HG03442 (cell line): ENCODE data around the gene SPRY1.

Experiments used
- ATAC-seq: cut with Tn5 transposase; IDR thresholded peaks from one replicate; pipeline ENCODE4 v1.9.1; 2021; ENCODE audit warnings: mild to moderate bottlenecking, moderate library complexity; ENCODE audit not compliant: unreplicated experiment

Gene SPRY1

DNA sequence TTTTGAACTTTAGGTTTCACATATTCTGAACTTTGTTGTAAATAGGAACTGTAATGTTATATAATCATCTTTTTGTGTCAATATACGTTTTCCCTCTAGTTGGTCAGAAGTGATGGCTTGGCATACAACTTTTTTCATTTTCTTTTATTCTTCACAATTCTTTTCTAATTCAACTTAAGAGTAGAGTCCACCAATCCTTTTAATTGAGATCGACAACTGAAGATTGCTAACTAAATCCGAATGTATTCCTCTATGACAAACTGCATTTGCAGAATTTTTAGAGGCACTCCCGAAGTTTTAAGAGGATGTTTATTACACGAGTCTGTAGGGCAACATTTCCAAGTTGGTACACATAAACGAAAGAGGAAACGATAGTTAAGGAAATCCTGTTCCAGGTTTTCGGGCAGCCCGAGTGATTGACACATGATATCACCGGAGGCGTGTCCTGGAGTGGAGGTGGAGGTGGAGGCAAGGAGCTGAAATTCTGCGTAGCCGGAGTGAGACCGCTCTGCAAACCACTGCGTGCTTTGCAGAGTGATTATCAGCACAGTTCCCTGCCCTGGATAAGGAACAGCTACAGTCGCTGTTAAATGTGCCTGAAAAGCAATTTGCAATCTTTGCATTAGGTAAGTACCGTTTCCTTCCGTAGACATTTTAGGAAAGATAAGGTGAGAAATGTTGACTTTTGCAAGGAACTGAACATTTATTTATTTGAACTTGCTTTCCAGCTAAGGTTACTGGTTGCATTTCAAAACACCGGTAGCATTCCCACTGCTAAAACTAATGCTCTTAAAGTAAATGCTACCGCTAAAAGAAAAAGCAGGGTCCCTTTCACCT is at the start of gene SPRY1:
Gene SPRY1, plus strand, starts transcription at position 489 of the 837 bp plus-strand sequence. CDS start 4,797 bp downstream, outside the sequence.
- peak; percentile 59 for ATAC-seq

DNA sequence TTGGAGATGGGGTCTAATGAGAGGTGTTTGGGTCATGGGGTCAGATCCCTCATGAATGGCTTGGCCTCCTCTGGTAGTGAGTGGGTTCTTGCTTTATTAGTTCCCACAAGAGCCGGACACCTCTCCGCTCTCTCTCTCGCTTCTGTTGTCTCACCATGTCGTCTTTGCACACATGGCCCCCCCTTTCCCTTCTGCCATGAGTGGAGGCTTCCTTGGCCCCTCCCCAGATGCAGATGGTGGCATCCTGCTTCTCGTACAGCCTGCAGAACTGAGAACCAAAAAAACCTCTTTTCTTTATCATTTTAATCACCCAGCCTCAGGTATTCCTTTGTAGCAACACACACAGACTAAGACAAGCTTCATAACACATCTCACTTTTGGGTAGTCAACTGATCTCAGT is 49.6 kb upstream of the SPRY1 start:
- ATAC-seq, result no peak

DNA sequence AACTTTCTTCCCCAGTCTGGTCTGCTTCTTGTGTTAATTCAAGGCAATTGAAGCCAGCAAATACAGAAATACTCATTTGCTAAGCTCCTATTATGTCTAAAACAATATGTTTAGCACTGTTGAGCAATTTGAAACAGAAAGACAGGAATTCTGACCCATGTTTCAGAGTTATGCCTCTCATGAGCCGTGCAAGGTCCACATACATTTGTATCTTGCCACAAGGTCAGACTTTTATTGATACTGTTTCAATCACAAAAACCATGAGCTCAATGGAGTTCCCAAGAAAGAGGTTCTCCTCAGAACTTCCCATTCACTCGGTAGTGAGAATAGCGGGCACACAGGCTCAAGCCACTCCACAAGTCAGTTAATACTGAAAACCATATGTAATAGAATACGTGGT is 47.6 kb upstream of the SPRY1 start:
- no peak for ATAC-seq

GRCh38 chr4:123349421-123350190 is 47.0 kb upstream of the SPRY1 start:
- no peak for ATAC-seq

GRCh38 chr4:123350191-123350544 is 46.4 kb upstream of the SPRY1 start:
- ATAC-seq, result no peak

GRCh38 chr4:123350726-123351125 is 45.9 kb upstream of the SPRY1 start:
- ATAC-seq, result no peak

DNA sequence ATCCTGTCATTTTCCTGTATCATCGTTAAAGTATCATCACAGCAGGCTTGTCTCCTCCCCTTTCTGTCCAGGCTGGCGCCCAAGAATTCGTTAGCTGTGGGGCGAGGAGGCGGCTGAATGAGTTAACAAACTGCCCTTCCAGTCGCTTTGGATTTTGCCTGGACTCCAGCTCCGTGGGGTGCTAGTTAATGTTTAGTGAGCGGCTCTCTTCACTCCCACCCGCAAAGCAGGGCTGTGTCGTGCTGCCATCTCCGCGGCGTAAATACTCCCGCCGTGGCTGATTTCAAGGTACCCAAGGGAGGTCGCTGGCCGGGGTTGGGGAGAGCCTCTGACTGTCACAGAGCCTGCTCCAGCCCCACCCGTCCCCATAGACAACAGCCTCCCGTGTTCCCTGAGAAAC is 44.9 kb upstream of the SPRY1 start:
- ATAC-seq, result no peak

DNA sequence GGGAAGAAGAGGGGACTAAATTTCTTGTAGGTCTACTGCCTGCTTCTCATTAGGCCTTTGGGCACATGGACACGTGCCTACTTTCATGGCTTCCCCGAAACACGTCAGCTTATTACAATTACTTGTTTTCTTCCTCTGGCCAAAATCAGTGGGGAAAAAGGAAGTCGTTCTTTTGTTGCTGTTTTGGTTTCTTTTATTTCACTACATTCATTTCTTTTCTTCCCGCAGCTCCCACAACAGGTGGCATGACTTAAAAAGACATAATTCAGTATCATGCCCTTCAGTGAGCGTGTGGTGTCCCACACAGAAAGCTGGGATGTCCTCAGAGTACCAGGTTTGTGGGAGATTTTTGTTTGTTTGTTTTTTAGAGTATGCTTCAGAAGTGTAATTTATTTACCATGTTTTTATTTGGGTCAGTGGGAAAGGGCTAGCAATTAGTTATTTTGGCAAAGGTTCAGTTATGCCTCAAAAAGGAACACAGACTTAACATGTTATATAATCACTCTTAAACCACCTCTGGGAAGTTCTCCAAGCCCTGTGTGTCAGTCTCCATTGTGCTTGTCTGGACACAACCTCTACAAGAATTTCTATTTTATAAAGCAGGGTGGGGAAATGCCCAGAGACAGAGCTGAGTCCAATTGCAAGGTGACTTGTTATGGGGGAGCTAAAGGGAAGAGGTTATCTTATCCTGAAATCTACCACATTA is 44.2 kb upstream of the SPRY1 start:
- ATAC-seq, result peak; percentile 40

GRCh38 chr4:123352966-123353365 is 43.6 kb upstream of the SPRY1 start:
- ATAC-seq, result peak; percentile 23

DNA sequence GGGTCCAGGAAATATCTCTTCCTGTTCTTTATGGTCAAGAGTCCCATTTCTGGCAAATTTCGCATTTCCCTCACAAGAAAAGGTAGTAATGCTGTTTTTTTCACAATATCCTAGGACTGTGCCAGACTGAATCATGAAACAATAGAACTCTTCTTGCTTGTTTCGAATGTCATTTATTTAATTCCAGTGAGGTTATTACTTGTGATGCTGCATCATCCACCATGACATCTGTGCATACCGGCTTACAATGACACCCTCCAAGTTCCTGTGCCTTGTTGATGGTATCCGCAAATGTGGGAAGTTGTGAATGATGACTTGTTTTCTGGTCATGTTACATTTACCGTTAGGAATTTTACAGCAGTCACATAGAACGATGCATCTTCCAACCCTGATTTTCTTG is 42.9 kb upstream of the SPRY1 start:
- no peak for ATAC-seq

DNA sequence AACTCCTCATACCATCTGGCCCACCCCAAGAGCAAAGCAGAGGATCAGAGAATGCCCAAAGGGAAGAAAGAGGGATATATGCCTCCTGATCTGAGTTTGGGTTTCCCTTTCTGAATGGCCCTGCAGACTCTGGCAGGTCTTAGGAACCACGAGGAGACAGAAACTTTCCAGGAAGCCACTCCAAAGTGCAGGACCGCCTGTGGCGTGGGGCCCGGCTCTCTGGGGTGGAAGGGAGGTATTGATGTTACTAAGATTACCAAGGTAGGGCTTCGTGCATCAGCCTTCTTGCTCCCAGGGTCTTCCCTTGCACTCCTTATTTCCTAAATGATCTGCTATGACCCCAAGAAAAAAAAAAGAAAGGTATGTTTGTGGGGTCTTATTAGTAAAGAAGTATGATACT is 41.9 kb upstream of the SPRY1 start:
- ATAC-seq, result no peak

GRCh38 chr4:123356921-123357320 is 39.7 kb upstream of the SPRY1 start:
- no peak for ATAC-seq

DNA sequence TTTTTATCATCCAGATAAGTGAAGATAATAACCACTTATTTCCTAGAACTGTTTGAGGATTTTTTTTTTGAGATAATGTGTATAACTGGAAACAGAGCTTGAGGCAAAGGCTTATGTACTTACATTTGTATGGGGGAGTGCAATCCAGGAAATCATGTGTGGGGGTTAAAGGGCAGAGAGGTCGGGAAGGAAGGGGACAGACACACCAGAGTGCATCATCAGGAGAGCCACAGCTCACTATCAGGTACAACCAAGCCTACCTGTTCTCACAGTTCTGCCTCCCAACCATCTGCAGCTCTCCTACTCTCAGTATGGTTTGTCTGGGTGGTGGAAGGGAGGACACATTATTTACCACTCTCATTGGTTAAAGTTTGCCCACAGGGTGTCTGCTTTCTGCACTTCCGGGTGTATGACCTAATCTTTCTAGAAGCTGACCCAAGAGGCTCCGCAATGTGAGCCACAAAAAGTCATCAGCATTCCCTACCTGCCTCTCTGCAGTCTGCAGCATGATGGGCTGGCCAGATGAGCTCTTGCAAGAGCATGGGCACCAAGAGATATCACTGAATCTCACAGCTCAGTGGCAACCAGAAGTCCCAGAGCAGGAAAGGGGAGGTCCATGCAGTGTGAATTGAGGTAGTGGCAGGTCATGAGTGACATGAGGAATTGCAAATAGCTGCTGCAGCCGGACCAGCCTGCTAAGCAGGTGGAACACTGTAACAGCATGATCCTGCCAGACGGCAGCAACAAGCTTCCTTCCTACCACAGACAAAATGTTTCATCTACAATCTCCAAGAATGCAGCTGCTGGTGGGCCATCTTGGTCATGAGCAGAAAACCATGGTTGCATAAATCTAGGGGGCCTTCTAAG is 36.9 kb upstream of the SPRY1 start:
- ATAC-seq, result no peak

DNA sequence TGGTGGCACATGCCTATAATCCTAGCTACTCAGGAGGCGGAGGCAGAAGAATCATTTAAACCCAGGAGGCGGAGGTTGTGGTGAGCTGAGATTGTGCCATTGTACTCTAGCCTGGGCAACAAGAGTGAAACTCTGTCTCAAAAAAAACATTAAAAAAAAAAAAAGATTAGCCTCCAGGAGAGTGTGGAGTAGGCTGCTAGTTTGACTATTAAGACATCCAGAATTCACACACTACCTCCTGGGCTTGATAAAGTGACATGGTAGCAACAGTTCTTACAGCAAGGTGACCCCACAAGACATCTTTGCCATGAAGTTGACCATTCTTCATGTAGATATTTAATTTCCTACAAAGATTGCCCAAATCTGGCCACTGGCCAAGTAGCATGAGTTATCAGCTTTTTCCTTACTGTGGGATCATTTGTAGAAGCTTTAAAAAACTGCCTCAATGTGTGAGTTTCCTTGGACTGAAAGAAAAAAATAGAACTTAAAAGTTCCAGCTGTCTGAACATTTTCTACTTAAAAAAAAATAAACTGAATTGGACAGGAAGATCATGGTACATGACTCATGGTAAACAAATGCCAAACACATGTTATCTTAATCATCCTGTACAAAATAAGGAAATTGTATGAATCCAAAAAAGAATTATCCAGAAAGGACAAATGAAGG is 35.3 kb upstream of the SPRY1 start:
- ATAC-seq, result no peak

- no peak for ATAC-seq
Measured at GRCh38 chr4:123362103-123362502, 34.5 kb upstream of the SPRY1 start.

GRCh38 chr4:123363729-123364128 is 32.9 kb upstream of the SPRY1 start:
- peak; percentile 85 for ATAC-seq

DNA sequence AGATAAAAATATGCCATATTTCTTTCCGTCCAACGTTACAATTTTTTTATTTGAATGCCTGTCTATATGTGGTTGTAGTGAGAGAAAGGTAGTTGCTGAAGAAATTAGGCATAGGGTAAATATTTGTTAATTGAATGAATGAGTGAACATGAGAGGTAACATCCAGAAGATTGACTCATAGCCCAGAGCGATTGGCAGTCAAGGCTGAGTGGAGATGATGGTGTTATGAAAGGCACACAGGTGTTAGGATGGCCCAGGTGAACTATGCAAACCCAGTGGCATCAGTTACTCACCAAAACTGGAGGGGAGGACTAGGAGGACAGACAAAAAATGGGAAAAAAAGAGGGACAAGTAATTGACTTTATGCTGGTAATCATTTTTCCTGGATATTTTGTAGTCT is 31.7 kb upstream of the SPRY1 start:
- no peak for ATAC-seq

GRCh38 chr4:123365412-123365811 is 31.2 kb upstream of the SPRY1 start:
- ATAC-seq, result no peak

DNA sequence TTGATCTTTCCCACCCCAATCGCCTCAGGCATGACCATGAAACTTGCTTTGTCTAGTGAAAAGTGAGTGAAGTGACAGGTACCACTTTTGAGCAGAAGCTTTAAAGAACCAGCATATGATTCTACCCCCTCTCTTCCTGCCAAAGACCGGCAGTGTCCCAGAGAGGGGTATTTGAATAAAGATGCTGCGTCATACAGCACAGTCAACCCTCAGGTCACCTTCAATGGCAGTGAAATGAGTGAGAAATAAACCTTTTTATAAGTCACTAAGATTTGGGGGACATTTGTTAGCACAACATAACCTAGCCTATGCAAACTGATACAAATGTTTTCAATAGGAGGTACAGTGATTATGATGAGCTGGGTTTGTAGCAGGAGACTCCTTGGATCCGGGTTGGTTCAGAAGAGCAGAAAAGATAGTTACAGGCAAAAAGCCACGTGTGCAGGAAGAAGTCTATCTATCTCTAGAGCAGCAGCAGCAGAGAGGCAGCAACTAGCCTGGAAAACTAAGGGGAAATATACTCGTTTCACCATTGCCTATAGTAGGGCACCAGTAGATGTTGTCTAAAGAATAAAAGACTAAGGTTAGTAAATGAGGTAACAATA is 30.3 kb upstream of the SPRY1 start:
- no peak for ATAC-seq

- ATAC-seq, result no peak
Measured at GRCh38 chr4:123378794-123379193, 17.8 kb upstream of the SPRY1 start.
